ENCODE data around the gene MAP2K6. TPM values are rescaled to one million over a fixed set of nuclear protein-coding genes. Genes with fewer than 3 reads are reported as not detected.

MAP2K6 gene
- total RNA-seq, 1 experiment from 2014 or later, result 43.0 TPM

DNA sequence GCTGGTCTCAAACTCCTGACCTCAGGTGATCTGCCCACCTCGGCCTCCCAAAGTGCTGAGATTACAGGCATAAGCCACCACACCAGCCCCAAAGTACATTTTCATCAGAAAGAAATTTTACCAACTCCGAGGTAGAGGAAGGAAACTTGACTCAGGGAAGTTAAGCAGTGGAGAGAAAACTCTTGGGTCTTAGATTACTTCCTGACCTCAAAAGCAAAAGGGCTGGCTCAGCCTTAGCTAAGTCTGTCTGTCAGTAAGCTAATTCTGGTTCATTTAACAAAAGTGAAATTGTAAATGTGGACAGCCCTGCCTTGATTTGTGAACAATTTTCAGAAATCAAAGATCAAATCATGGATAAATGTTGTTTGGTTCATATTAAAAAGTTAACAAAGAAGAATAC lies 30.6 kb downstream of the MAP2K6 start:
- ChIA-PET POLR2A (no interaction called here), CTCF (no interaction called here)
- Mint-ChIP-seq H3K27me3 (ENCODE audit: low read depth) (no peaks in the 10 kb centered on the region), H3K4me3 (no peak overlapping the region), H3K4me1 (peaks cover 24% of the 10 kb centered on the region), H3K9me3 (peaks cover 8% of the 10 kb centered on the region; the same call in 1 of the 2 replicates), H3K27ac (peak overlapping the region; percentile 88), H3K36me3 (peaks cover 6% of the 10 kb centered on the region)
- DNase-seq (ENCODE audit: low spot score), result no peak
- TF ChIP-seq ZNF219 (CRISPR knock-in tag; IDR thresholded peaks at IDR 0.05; ENCODE audit: borderline replicate concordance) (no peak), OVOL2 (CRISPR knock-in tag; IDR thresholded peaks at IDR 0.05; ENCODE audit: borderline replicate concordance) (no peak), TEAD1 (CRISPR knock-in tag; IDR thresholded peaks at IDR 0.05) (no peak), ELF4 (CRISPR knock-in tag; IDR thresholded peaks at IDR 0.05; ENCODE audit: low read depth) (no peak), NFYB (CRISPR knock-in tag; conservative IDR thresholded peaks at IDR 0.05; ENCODE audit: low read depth) (no peak), TEAD4 (CRISPR knock-in tag; IDR thresholded peaks at IDR 0.05) (no peak), ZNF671 (CRISPR knock-in tag; IDR thresholded peaks at IDR 0.05) (no peak), RORB (CRISPR knock-in tag; IDR thresholded peaks at IDR 0.05) (no peak)
- TF ChIP-seq, protein P1, sequence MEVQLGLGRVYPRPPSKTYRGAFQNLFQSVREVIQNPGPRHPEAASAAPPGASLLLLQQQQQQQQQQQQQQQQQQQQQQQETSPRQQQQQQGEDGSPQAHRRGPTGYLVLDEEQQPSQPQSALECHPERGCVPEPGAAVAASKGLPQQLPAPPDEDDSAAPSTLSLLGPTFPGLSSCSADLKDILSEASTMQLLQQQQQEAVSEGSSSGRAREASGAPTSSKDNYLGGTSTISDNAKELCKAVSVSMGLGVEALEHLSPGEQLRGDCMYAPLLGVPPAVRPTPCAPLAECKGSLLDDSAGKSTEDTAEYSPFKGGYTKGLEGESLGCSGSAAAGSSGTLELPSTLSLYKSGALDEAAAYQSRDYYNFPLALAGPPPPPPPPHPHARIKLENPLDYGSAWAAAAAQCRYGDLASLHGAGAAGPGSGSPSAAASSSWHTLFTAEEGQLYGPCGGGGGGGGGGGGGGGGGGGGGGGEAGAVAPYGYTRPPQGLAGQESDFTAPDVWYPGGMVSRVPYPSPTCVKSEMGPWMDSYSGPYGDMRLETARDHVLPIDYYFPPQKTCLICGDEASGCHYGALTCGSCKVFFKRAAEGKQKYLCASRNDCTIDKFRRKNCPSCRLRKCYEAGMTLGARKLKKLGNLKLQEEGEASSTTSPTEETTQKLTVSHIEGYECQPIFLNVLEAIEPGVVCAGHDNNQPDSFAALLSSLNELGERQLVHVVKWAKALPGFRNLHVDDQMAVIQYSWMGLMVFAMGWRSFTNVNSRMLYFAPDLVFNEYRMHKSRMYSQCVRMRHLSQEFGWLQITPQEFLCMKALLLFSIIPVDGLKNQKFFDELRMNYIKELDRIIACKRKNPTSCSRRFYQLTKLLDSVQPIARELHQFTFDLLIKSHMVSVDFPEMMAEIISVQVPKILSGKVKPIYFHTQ (CRISPR knock-in tag; IDR thresholded peaks at IDR 0.05), result no peak
- TF ChIP-seq, protein P2, sequence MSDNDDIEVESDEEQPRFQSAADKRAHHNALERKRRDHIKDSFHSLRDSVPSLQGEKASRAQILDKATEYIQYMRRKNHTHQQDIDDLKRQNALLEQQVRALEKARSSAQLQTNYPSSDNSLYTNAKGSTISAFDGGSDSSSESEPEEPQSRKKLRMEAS (CRISPR knock-in tag; IDR thresholded peaks at IDR 0.05), result no peak
- TF ChIP-seq, protein P3, sequence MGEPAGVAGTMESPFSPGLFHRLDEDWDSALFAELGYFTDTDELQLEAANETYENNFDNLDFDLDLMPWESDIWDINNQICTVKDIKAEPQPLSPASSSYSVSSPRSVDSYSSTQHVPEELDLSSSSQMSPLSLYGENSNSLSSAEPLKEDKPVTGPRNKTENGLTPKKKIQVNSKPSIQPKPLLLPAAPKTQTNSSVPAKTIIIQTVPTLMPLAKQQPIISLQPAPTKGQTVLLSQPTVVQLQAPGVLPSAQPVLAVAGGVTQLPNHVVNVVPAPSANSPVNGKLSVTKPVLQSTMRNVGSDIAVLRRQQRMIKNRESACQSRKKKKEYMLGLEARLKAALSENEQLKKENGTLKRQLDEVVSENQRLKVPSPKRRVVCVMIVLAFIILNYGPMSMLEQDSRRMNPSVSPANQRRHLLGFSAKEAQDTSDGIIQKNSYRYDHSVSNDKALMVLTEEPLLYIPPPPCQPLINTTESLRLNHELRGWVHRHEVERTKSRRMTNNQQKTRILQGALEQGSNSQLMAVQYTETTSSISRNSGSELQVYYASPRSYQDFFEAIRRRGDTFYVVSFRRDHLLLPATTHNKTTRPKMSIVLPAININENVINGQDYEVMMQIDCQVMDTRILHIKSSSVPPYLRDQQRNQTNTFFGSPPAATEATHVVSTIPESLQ (CRISPR knock-in tag; IDR thresholded peaks at IDR 0.05), result no peak
- ATAC-seq, result no peak

DNA sequence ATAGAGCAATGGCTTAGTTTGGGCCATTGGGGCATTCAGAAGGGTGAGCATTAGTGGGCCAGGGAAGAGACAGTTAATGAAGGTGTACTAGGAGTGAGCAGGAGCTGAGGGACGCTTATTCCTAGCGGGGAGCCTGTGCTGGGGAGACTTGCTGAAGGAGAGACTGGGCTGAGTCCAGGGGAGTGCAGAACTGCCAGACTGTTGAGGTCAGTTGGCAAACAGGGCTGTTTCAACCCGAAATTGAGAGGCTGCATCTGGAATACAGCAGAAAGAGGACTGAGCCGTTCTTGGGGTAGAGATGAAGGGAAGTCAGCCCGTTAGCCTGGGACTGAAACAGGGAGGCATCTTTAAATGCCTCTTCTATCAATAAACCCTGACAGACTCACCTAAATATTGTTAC lies 33.2 kb downstream of the MAP2K6 start:
- peak overlapping the region; percentile 57 for H3K4me3 Mint-ChIP-seq
- DNase-seq (ENCODE audit: low spot score) (no peak), ATAC-seq (no peak)
- peak overlapping the region; percentile 98 for H3K27ac Mint-ChIP-seq
- no peaks in the 10 kb centered on the region for H3K9me3 Mint-ChIP-seq
- POLR2A ChIA-PET, result no interaction called here
- H3K4me1 Mint-ChIP-seq, result peaks cover 50% of the 10 kb centered on the region
- TF ChIP-seq TEAD4 (CRISPR knock-in tag; IDR thresholded peaks at IDR 0.05) (no peak), ZBTB21 (CRISPR knock-in tag; IDR thresholded peaks at IDR 0.05; ENCODE audit: borderline replicate concordance) (0 out of 2 replicates have a peak, but pooled peaks have one; percentile 22)
- CTCF ChIA-PET, result no interaction called here
- H3K36me3 Mint-ChIP-seq, result no peaks in the 10 kb centered on the region
- H3K27me3 Mint-ChIP-seq (ENCODE audit: low read depth), result no peaks in the 10 kb centered on the region

DNA sequence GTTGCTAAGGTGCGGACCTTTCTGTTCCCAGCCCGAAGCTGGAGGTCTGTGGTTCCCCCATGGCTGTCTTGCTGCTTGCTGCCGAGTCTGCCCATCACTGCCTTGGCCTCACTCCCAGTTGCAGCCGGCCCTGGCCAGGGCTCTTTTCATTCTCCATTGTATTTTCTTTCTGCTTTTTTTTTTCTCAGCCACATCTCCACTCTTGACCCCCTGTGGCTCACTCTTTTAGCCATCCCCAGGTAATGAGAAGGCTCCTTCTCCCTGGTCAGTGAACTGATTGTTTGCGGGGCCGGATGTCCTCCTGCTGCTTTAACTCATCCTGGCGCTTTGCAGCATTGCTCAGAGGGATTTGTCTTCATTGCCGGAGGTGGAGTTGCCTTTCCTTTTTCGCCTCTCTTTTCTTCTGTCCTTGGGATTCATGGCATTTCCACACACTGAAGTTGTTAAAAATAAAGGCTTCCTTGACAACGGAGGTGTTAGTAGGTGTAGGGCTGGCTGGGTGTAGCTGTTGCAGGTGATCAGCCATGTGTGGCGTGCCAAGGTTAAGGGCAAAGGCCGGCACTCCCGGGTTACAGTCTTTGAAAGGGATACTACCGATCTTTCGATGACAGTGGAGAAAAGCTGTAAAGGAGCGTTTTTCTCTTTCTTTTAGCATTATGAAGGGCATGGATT lies 34.1 kb downstream of the MAP2K6 start:
- H3K9me3 Mint-ChIP-seq, result no peaks in the 10 kb centered on the region
- ChIA-PET POLR2A (interaction anchor here (0.6 to 0.8 kb wide), 2 partner anchors 43 to 1142 kb away, joined by 4 to 8 read pairs; no protein-coding TSS in a partner anchor), CTCF (interaction anchor here (0.5 kb wide), 1 partner anchor 27 kb away, joined by 4 read pairs; no protein-coding TSS in a partner anchor)
- DNase-seq (ENCODE audit: low spot score) (peak; percentile 78), ATAC-seq (peak; percentile 81)
- H3K27me3 Mint-ChIP-seq (ENCODE audit: low read depth), result no peaks in the 10 kb centered on the region
- peak overlapping the region; percentile 57 for H3K4me3 Mint-ChIP-seq
- peaks cover 58% of the 10 kb centered on the region for H3K4me1 Mint-ChIP-seq
- H3K27ac Mint-ChIP-seq, result peak overlapping the region; percentile 98
- no peaks in the 10 kb centered on the region for H3K36me3 Mint-ChIP-seq
- no peak for TF ChIP-seq JAZF1 (CRISPR knock-in tag; IDR thresholded peaks at IDR 0.05)
- TF ChIP-seq, protein P4, sequence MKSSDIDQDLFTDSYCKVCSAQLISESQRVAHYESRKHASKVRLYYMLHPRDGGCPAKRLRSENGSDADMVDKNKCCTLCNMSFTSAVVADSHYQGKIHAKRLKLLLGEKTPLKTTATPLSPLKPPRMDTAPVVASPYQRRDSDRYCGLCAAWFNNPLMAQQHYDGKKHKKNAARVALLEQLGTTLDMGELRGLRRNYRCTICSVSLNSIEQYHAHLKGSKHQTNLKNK (CRISPR knock-in tag; IDR thresholded peaks at IDR 0.05), result no peak
- no peak for TF ChIP-seq JUN (CRISPR knock-in tag; IDR thresholded peaks at IDR 0.05)
- TF ChIP-seq ZNF317 (CRISPR knock-in tag; IDR thresholded peaks at IDR 0.05; ENCODE audit: borderline replicate concordance, low read depth), result no peak
- TF ChIP-seq, protein P5, sequence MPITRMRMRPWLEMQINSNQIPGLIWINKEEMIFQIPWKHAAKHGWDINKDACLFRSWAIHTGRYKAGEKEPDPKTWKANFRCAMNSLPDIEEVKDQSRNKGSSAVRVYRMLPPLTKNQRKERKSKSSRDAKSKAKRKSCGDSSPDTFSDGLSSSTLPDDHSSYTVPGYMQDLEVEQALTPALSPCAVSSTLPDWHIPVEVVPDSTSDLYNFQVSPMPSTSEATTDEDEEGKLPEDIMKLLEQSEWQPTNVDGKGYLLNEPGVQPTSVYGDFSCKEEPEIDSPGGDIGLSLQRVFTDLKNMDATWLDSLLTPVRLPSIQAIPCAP (CRISPR knock-in tag; IDR thresholded peaks at IDR 0.05), result no peak
- TF ChIP-seq, protein P6, sequence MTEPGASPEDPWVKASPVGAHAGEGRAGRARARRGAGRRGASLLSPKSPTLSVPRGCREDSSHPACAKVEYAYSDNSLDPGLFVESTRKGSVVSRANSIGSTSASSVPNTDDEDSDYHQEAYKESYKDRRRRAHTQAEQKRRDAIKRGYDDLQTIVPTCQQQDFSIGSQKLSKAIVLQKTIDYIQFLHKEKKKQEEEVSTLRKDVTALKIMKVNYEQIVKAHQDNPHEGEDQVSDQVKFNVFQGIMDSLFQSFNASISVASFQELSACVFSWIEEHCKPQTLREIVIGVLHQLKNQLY (CRISPR knock-in tag; IDR thresholded peaks at IDR 0.05), result no peak
- TF ChIP-seq FOXP1 (CRISPR knock-in tag; IDR thresholded peaks at IDR 0.05; ENCODE audit: borderline replicate concordance), result no peak
- no peak for TF ChIP-seq SMAD4 (CRISPR knock-in tag; IDR thresholded peaks at IDR 0.05)
- TF ChIP-seq, protein P7, sequence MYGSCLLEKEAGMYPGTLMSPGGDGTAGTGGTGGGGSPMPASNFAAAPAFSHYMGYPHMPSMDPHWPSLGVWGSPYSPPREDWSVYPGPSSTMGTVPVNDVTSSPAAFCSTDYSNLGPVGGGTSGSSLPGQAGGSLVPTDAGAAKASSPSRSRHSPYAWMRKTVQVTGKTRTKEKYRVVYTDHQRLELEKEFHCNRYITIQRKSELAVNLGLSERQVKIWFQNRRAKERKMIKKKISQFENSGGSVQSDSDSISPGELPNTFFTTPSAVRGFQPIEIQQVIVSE (CRISPR knock-in tag; IDR thresholded peaks at IDR 0.05; ENCODE audit: borderline replicate concordance), result no peak
